ENCODE results near the gene NARS2. TPM values are rescaled to one million over a fixed set of nuclear protein-coding genes. Genes with fewer than 3 reads are reported as not detected.

NARS2 gene
- total and polyA plus RNA-seq, 10 of the 15 experiments (the other 5 are each of a cell fraction or from before 2014, with no cell fraction given): 22.2 to 45.3 (median 36.3) TPM

GRCh38 chr11:78575478-78575877, 814 bp upstream of the NARS2 start (continued):
- TF ChIP-seq SUPT20H (IDR thresholded peaks at IDR 0.05; ENCODE audit: borderline replicate concordance, control insufficient read depth, low read depth, low read length) (no peak), STAT3 (IDR thresholded peaks at IDR 0.05; ENCODE audit: low read depth, low read length) (no peak), MAX (IDR thresholded peaks at IDR 0.05; ENCODE audit: low read depth, low read length) (no peak), EZH2 (IDR thresholded peaks at IDR 0.05; ENCODE audit: borderline replicate concordance, control insufficient read depth, low read depth, low read length) (no peak), PRDM15 (CRISPR knock-in tag; IDR thresholded peaks at IDR 0.05) (no peak), SREBF2 (IDR thresholded peaks at IDR 0.05; ENCODE audit: low read length) (no peak)

GRCh38 chr11:78573681-78574080, 983 bp downstream of the NARS2 start:
- intact Hi-C loops (cut with micrococcal nuclease; ENCODE audit: unreplicated experiment): no loop called here
- H3K27me3 ChIP-seq (replicated peaks in 1 of 2; ENCODE audit: control insufficient read depth in 2 of 2, insufficient read depth in 2 of 2, low read length in 1 of 2): no peaks in the 10 kb centered on the region
- peak overlapping the region; percentile 82 for H3K4me3 ChIP-seq
- DNase-seq (ENCODE audit: low read depth, low spot score): no peak
- H3K4me1 ChIP-seq (ENCODE audit: control insufficient read depth, insufficient read depth, low read length): no peaks in the 10 kb centered on the region
- WGBS (ENCODE audit: insufficient coverage, insufficient replicate concordance, low lambda C conversion rate, missing lambda C conversion rate): 19% methylated on average over 5 of the region's 5 CpGs
- H2AFZ ChIP-seq (ENCODE audit: control insufficient read depth, low read depth, low read length): peak overlapping the region; percentile 100
- peak overlapping the region; percentile 83 for H3K4me2 ChIP-seq (ENCODE audit: control insufficient read depth, insufficient read depth)
- ChIA-PET RAD21 (ENCODE audit: unreplicated experiment) (interaction anchor here (1.3 to 4.0 kb wide), 6 partner anchors 9 to 385 kb away, joined by 3 to 49 read pairs (median 5); partner anchors contain the start of genes KCTD21 and USP35), SMC1A (ENCODE audit: uncharacterized antibody, unreplicated experiment) (interaction anchor here (1.3 to 5.6 kb wide), 5 partner anchors 9 to 350 kb away, joined by 3 to 62 read pairs (median 3); no protein-coding TSS in a partner anchor), POLR2A (interaction anchor here (0.8 to 1.4 kb wide), 5 partner anchors 12 to 346 kb away, joined by 3 to 7 read pairs (median 4); partner anchors contain the start of gene GAB2), CTCF (interaction anchor here (0.6 to 5.1 kb wide), 9 partner anchors 9 to 346 kb away, joined by 3 to 70 read pairs (median 3); partner anchors contain the start of gene GAB2)
- in situ Hi-C loops (cut with MboI): no loop called here
- no peak for ATAC-seq
- H3K9me3 ChIP-seq (replicated peaks; ENCODE audit: control insufficient read depth, insufficient read depth, low read length): no peaks in the 10 kb centered on the region; the same call in 2 of the 3 replicates
- no peak for FAIRE-seq
- BruUV-seq (replicated peaks): no TSS peak
- H3K79me2 ChIP-seq (ENCODE audit: control insufficient read depth, insufficient read depth, low read length): peaks cover 23% of the 10 kb centered on the region
- peaks cover 0 to 4% of the 10 kb centered on the region in 2 experiments; a peak in 1 of 4 replicates for H3K36me3 ChIP-seq (ENCODE audit: control insufficient read depth in 2 of 2, insufficient read depth in 2 of 2, low read length in 1 of 2)
- H3K27ac ChIP-seq (ENCODE audit: control insufficient read depth, insufficient read depth): peak overlapping the region; percentile 79; the same call in 1 of the 2 replicates
- H3K9ac ChIP-seq (ENCODE audit: control insufficient read depth, insufficient read depth, low read length): peak overlapping the region; percentile 92
- no peaks in the 10 kb centered on the region for H4K20me1 ChIP-seq (ENCODE audit: control insufficient read depth, insufficient read depth)
- TF ChIP-seq SREBF2 (IDR thresholded peaks at IDR 0.05; ENCODE audit: low read length) (no peak), MEF2B (IDR thresholded peaks at IDR 0.05; ENCODE audit: partially characterized antibody, poor library complexity, severe bottlenecking) (no peak), SIX5 (IDR thresholded peaks at IDR 0.05; ENCODE audit: low read depth, low read length, severe bottlenecking) (no peak), TBL1XR1 (IDR thresholded peaks at IDR 0.05; ENCODE audit: low read depth, low read length) (no peak), MTA2 (IDR thresholded peaks at IDR 0.05; ENCODE audit: low read depth) (no peak), EED (IDR thresholded peaks at IDR 0.05; ENCODE audit: low read depth) (no peak), YBX1 (IDR thresholded peaks at IDR 0.05) (no peak), HDAC2 (IDR thresholded peaks at IDR 0.05) (no peak), MYB (IDR thresholded peaks at IDR 0.05; ENCODE audit: borderline replicate concordance, low read depth, low read length) (no peak), SKIL (IDR thresholded peaks at IDR 0.05; ENCODE audit: low read depth, poor library complexity, severe bottlenecking) (no peak), TCF12 (IDR thresholded peaks at IDR 0.05; ENCODE audit: low read depth, low read length) (no peak)
